NCI-H510A (cell line): ENCODE measurements around the gene ATP6V0C.
"Not testable (repeated sequence)": the region's sequence is repeated elsewhere in the genome, so short reads cannot be mapped to it uniquely, and the experiment has no call there.

ENCODE experiments used
- DNase-seq: peaks from one replicate; lab custom pipeline; 2025; lab: John Stamatoyannopoulos, UW

Gene ATP6V0C

DNA sequence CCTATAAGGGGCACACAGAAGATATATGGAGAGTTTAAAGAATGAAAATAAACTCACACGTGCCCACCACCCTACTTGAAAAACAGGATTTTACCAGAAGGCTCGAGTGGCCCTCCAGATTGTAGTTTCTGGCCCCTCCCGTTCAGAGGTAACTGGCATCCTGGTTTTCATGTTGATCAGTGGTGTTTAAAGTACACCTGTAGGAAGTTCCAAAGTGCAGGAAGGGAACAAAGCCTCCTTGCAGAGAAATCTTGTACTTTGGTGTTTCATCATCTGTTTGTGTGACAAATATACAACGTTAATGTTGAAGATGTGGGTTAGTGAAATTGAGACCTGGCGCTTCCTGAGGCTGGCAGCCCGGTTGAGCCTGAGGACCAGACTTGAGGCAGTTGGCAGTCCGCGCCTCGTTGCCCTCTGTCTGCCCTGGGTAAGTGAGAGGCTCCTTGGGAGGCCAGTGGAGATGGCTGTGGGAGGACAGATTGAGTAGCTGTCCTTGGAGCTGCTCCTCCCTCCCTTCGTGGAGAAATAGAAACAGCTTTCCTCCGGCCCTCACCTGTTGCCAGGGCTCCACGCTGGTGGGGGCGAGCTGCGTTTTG, 36.6 kb downstream of the ATP6V0C start:
- DNase-seq: not testable (repeated sequence)

DNA sequence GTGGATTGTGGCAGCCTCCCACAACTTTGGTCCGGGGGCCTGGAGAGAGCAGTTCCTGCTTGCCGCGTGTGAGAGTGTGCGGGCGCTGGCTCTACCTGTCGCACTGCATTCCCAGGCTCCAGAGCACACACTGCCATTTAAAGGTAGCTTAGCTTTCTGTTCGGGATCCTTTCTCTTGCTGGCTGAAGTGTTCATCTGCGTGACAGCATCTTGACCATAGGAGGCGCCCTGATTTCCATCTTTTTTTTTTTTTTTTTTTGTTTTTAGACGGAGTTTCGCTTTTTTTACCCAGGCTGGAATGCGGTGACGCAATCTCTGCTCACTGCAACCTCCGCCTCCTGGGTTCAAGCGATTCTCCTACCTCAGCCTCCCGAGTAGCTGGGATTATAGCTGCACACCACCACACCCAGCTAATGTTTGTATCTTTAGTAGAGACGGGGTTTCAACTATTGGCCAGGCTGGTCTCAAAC, 37.7 kb downstream of the ATP6V0C start:
- DNase-seq: not testable (repeated sequence)

DNA sequence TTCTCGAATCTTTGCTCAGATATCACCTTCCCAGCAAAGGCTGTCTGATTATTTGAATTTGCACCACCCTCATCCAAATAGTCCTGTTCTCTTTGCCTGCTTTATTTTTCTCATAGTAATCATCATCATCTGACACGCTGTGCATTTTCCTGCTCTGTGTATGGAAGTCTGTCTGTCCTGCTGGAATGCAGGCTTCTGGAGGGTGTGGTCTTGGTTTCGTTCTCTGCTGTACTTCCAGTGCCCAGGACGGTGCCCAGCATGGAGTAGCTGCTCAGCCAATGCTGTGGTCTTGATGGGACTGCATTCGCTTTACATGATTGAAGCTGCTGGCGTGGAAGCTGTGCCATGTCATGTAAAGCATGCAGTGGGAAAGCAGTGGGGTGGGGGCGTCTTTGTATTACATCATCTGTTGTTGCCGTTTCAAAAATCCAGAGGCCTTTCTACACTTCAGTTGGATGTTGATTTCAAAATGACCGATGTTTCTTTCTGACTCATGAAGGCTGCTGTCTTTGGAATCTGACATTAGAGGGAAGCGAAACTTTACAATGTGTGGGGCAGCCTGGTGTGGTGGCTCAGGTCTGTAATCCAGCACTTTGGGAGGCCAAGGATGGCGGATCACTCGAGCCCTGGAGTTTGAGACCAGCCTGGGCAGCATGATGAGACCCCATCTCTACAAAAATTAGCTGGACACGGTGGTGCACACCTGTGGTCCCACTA, 41.1 kb downstream of the ATP6V0C start:
- not testable (repeated sequence) for DNase-seq

DNA sequence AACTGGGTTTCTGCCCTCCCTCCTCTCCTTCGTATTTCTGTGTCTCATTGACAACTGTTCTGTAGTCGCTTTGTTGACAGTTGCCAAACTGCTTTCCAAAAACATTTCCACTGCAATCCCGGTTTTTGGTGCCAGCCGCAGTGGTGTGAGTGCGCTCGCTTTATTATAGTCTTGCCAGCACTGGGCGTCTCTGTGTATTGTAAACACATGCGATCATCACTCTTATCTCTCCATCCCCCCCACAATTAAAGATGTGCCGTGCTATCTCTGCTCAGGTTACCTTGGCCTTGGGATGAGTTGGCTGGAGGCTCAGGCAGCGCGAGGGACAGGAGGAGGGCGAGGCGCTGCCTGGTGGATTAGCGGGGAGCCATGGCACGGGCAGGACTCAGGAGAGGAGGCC, 43.4 kb downstream of the ATP6V0C start:
- not testable (repeated sequence) for DNase-seq

DNA sequence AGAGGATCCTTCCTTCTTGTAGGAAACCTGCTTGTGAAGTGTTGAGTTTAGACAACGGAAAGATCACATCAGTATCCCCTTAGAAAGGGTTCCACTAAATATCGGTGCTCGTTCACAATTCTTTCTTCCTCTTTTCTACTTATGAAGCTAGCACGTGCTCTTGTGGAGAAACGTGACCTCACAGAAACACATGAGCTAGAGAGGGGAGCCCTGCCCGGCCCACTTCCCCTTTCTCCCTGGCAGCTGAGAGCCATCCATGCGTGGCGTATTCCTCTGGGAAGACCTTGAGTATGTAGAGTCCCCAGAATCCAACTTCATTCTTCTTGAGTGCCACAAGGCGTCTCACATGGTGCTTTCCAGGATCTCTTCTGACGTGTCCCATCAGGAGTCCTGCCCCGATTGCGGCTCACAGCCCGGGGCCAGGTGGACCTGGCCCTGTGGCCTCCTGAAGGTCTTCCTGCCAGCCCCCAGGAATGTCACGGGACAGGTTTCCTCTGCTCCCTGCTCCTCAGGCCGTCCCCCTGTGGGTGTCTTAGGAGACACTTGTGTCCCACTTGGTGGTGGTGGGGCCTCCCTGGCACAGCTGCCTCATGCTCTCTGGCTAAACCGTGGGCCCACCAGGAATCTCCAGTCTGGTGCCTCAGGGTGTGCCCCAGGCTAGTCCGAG, 46.5 kb downstream of the ATP6V0C start:
- not testable (repeated sequence) for DNase-seq

DNA sequence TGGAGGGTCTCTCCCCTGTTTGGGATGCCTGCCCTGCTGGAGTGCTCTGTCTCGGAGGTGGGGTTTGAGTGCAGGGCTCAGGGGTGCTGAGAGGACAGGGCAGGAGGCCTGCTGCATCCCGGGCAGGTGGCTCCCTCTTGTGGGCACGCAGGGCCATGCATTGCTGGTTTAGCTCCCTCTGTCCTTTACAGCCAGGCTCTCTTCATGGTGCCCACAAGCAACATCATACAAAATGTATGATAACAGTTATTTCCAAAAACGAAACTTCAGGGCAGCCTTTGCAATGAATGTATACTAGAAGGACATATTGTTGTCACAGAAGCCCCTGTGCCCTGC, 47.0 kb downstream of the ATP6V0C start:
- DNase-seq: not testable (repeated sequence)

DNA sequence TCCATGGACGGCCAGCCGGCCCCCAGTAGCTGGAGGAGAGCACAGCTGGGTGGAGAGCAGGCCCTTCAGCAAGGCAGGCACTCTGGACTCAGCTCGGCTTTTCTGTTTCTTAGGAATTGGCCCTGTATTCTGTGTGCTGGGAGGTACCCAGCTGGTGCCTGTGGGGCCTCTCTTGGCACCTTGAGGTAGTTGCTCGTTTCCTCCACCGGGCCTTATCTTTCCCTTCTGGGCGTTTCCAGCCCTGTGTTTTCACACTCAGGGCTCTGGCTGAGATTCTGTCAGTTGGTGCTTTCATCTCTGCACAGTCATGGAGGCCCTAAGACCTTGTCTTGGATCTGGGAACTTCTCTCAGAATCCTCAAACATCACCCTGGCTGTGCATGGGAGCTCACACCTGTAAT, 53.8 kb downstream of the ATP6V0C start:
- not testable (repeated sequence) for DNase-seq

DNA sequence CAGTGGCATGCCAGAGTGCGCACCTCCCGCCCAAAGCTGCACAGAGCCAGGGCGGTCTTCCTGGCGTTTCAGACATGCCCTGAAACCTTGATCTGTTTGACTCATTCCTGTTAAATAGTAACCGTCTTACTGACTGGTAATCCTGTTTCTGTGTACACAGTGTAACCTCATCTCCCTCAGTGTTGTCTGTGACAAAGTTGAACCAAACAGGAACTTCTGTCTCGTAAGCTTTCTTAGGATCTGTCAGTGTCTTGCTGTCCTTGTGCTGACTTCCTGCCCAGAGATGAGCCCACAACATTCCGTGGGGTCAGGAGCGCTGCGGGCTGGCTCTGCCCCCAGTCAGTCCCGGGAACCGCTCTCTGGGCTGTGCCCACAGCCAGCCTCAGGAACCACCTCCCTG, 54.8 kb downstream of the ATP6V0C start:
- not testable (repeated sequence) for DNase-seq
